ENCODE results near the gene BTAF1.

The BTAF1 gene

GRCh38 chr10:92001581-92001980, 78.0 kb downstream of the BTAF1 start:
- no peak for DNase-seq (ENCODE audit: low read depth)

DNA sequence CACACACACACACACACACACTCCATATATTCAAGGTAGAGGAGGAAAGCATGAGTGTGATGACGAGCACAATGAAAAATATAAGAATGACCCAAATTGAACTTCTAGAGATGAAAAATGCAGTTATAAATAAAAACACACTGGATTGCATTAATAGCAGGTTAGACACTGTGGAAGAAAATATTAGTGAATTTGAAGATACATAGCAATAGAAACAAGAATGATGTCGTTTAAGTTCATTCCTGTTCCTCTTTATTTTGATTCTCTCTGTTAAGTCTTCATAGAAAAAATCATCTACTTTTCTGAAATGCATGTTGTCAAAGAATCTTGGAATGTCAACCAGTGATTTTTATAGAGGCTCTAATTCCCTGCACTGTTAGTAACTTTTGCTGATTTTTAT, 78.4 kb downstream of the BTAF1 start:
- no peak overlapping the region for H3K4me3 ChIP-seq (ENCODE audit: low read depth, low read length)
- TF ChIP-seq CTCF (conservative IDR thresholded peaks at IDR 0.05; ENCODE audit: low read depth, low read length), result no peak
- DNase-seq (ENCODE audit: low read depth), result no peak

More at GRCh38 chr10:92001581-92001980, 78.0 kb downstream of the BTAF1 start:
- no peak for TF ChIP-seq CTCF (conservative IDR thresholded peaks at IDR 0.05; ENCODE audit: low read depth, low read length)
- no peak overlapping the region for H3K4me3 ChIP-seq (ENCODE audit: low read depth, low read length)

DNA sequence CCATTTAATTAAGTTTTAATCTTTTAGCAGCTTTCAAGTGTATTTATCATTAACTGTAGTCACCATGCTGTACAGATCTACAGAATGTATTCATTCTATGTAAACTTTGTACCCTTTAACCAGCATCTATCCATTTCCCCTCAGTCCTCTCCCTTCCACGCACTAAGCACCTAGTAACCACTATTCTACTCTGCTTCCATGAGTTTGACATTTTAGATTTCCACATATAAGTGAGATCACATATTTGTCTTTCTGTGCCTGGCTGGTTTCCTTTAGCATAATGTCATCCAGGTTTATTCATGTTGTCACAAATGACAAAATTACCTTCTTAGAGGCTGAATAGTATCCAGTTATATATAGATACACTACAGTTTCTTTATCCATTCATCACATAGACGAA, 79.7 kb downstream of the BTAF1 start:
- H3K4me3 ChIP-seq (ENCODE audit: low read depth, low read length), result no peak overlapping the region
- TF ChIP-seq CTCF (conservative IDR thresholded peaks at IDR 0.05; ENCODE audit: low read depth, low read length), result no peak
- DNase-seq (ENCODE audit: low read depth), result no peak

DNA sequence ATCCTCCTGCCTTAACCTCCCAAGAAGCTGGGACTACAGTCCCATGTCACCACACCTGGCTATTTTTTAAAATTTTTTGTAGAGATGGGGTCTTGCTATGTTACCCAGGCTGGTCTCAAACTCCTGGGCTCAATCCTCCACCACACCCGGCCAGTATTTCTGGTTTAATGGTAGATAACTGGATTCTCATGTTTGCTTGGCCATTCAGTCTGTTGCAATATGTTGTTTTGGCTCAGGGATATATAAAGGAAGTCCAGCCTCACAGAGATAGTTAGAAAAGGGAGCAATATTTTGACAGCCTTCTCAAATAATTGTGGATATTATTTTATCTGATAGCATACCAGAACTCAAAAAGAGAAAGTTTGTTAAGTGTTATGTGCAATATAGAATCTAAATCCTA, 82.4 kb downstream of the BTAF1 start:
- DNase-seq (ENCODE audit: low read depth), result no peak
- no peak for TF ChIP-seq CTCF (conservative IDR thresholded peaks at IDR 0.05; ENCODE audit: low read depth, low read length)
- H3K4me3 ChIP-seq (ENCODE audit: low read depth, low read length), result no peak overlapping the region

DNA sequence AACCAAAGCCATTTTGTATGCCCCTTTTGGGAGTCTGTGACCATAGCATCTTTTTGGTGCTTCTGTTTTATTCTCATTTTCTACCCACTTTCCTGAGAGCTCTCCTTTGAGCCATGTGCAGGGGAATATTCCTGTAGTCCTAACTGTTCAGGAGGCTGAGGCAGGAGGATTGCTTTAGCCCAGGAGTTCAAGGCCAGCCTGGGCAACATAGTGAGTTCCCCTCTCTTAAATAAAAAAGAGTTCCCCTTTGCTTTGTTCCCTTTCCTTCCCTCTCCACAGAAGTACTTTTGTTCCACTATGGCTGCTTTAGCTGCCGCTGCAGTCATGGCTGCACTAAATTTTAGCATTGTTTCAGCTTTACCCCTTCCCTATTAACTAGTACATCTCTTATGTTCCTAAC, 85.9 kb downstream of the BTAF1 start:
- H3K4me3 ChIP-seq (ENCODE audit: low read depth, low read length), result no peak overlapping the region
- no peak for TF ChIP-seq CTCF (conservative IDR thresholded peaks at IDR 0.05; ENCODE audit: low read depth, low read length)
- no peak for DNase-seq (ENCODE audit: low read depth)

- no peak overlapping the region for H3K4me3 ChIP-seq (ENCODE audit: low read depth, low read length)
- no peak for TF ChIP-seq CTCF (conservative IDR thresholded peaks at IDR 0.05; ENCODE audit: low read depth, low read length)
- no peak for DNase-seq (ENCODE audit: low read depth)
These were observed 86.6 kb downstream of the BTAF1 start for GRCh38 chr10:92010047-92010735.

- peak; percentile 64 for DNase-seq (ENCODE audit: low read depth)
- H3K4me3 ChIP-seq (ENCODE audit: low read depth, low read length), result no peak overlapping the region
- TF ChIP-seq CTCF (conservative IDR thresholded peaks at IDR 0.05; ENCODE audit: low read depth, low read length), result no peak
These were observed 88.1 kb downstream of the BTAF1 start for GRCh38 chr10:92011560-92012214.
